Fibroblast of skin of back (primary cell): ENCODE measurements around the gene MMP23B.

Experiments
- DNase-seq: peaks from one replicate; pipeline ENCODE4 v3.0.0-alpha.2; 2013

Gene MMP23B

GRCh38 chr1:1602968-1603506 lies 28.9 kb upstream of the MMP23B start:
- DNase-seq = no peak

- no peak for DNase-seq
Measured at GRCh38 chr1:1603671-1604373, 28.2 kb upstream of the MMP23B start.

- DNase-seq = no peak
Measured at GRCh38 chr1:1604374-1605033, 27.5 kb upstream of the MMP23B start.

GRCh38 chr1:1605034-1605591 lies 26.9 kb upstream of the MMP23B start:
- no peak for DNase-seq

- DNase-seq = no peak
Measured at GRCh38 chr1:1605724-1606123, 26.2 kb upstream of the MMP23B start.

GRCh38 chr1:1606232-1606631 lies 25.7 kb upstream of the MMP23B start:
- no peak for DNase-seq

- DNase-seq = no peak
Measured at GRCh38 chr1:1609822-1610485, 22.0 kb upstream of the MMP23B start.

GRCh38 chr1:1610796-1611195 lies 21.2 kb upstream of the MMP23B start:
- DNase-seq = no peak

- DNase-seq = no peak
Measured at GRCh38 chr1:1612104-1612400, 19.9 kb upstream of the MMP23B start.

GRCh38 chr1:1613509-1614082 lies 18.4 kb upstream of the MMP23B start:
- no peak for DNase-seq

- peak; percentile 46 for DNase-seq
Measured at GRCh38 chr1:1614204-1614953, 17.6 kb upstream of the MMP23B start.

- no peak for DNase-seq
Measured at GRCh38 chr1:1614954-1615255, 17.1 kb upstream of the MMP23B start.

GRCh38 chr1:1615256-1616044 lies 16.5 kb upstream of the MMP23B start, which contains the start of gene MIB2:
TSS of gene MIB2 (plus strand) at chr1:1615500. CDS start at chr1:1623453, 7,953 bp downstream.
- peak; percentile 95 for DNase-seq

- peak; percentile 32 for DNase-seq
Measured at GRCh38 chr1:1616045-1616790, 15.8 kb upstream of the MMP23B start.

- no peak for DNase-seq
Measured at GRCh38 chr1:1616838-1617237, 15.1 kb upstream of the MMP23B start.

- no peak for DNase-seq
Measured at GRCh38 chr1:1617516-1617915, 14.5 kb upstream of the MMP23B start.

GRCh38 chr1:1617925-1618324 lies 14.0 kb upstream of the MMP23B start:
- no peak for DNase-seq

- DNase-seq = no peak
Measured at GRCh38 chr1:1618396-1619068, 13.4 kb upstream of the MMP23B start.

- no peak for DNase-seq
Measured at GRCh38 chr1:1619917-1620361, 12.0 kb upstream of the MMP23B start.
